ELF-1 (cell line): Measurements from ENCODE around the gene HYOU1.
"Not testable (repeated sequence)": the region's sequence is repeated elsewhere in the genome, so short reads cannot be mapped to it uniquely, and the experiment has no call there.

Experiments used
- DNase-seq: peaks from one replicate; pipeline ENCODE4 v3.0.0-alpha.2; 2016; ENCODE audit warnings: low read depth, low spot score

Gene HYOU1

DNA sequence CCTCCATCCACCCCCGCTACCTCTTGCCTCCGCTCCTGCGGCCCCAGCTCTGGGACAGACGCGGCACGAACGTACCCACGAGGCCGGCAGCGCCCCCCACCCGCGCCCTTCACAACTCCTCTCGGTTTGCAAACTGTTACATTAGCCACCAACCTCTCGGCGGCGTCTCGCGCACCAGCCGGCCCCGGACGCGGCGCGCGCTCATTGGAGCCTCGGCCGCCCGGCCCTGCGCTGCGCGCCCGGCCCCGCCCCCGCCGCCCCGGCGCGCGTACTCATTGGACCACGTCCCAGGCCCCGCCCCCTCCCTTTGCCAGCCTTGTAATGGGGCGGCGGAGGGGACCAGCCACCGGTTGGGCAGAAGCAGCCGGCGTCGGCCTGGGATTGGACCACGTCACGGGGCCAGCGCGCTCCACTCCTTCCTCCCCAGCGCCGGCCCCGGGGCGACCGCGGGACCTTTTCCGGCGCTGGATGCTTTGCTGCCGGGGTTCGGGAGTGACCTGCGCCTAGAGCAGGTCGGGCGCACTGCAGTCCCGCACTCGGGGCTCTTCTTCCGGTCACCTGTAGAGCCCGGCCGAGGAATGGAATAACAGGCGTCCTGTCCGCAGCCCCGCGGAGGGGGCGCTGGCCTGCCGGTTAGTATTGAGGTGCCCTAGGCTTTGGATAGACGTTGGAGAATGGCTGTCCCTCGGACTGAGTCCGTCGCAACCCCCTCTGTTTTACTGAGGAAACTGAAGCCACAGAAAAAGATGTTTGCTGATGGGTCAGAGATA lies at the start of gene HYOU1:
HYOU1 (minus strand) TSS at position 206 of the 770 bp plus-strand sequence. CDS start 1,045 bp downstream, outside the sequence.
- peak; percentile 99 for DNase-seq

DNA sequence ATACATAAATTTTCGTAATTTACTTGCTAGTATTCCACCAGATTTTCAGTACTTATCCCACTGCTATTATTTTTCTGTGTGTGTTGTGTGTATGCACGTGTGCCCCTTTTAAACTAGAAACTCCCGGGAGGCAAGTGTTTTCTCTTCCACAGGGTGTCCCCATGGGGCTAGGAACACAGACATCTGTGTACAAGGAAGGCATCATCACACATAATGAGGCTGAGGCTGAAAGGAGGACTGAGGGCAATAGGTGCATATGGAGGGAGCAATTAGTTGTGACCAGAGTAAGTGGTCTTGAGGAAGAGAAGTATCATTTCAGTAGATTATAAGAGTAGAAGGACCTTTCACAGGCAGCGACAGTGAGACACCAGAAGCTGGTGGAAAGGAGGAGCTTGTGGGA lies 46.8 kb upstream of the HYOU1 start:
- DNase-seq = no peak

- not testable (repeated sequence) for DNase-seq
These were observed 46.2 kb upstream of the HYOU1 start for GRCh38 chr11:119103161-119103664.

DNA sequence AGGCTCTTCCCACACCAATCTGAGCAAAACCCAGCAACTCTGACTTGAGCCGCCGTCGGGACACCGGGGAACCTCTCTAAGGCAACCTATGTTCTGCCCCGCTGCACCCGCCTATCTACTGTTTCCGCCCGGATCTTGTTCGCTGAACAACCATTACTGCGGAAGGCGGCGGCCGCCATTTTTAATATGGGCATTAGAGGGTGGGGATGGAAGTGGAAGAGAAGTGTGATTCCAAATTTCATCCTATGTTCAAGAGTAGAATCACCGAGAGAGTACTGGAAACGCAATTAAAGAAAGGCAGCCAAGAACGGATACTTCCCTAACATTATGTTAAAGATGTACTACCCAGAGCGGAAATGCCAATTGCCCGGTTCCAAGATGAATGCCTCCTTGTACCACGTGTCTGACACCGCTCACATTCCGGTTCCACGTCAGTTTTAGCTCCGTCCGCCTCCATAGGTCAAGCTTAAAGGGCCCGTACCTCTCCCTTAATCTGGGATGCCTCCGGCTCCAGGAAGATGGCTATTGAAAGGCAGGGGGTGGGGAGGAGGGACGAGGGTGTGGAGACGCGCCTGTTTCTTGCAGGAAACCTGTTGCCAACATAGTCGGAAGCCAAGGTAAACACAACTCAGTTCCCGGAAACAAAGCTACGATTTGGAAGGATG lies 44.9 kb upstream of the HYOU1 start, which contains the start of gene DPAGT1:
DPAGT1 (minus strand) TSS at position 95 of the 665 bp plus-strand sequence. CDS start 198 bp downstream, outside the sequence.
- peak; percentile 97 for DNase-seq

DNA sequence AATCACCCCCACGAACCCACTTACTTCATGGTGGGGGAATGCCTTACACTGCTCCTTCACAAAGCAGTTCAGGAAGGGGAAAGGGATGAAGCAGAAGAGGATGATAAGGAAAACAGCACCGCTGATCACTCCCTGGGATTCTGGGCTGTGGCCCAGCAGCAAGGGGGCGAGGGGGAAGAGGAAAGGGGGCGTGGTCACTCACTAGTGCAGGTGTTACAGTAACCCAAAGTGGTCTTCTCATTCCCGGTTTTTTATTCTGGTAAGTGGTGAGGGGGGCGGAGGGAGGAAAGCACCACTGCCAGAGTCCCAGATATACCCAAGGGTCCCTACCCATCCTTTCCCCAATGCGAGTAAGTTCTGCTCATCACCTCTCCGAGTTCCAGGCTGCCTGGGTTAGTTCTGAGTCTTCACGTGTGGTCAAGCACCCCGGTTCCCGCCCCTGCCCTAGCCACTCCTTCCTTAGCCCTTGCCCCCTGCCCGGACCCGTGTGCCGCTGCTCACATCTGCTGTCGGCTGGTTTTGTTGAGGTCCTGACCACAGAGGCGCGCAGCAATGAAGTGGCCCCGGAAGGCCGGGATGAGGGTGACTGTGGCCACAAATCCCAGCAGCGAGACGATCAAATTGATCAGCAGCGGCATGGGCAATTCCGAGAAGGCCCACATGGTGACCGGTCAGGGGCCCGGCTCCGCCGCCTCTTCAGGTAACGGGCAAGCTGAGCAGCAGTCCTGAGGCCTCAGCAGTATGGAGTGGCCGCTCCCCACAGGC lies 44.2 kb upstream of the HYOU1 start:
- peak; percentile 8 for DNase-seq

GRCh38 chr11:119100246-119100970 lies 43.4 kb upstream of the HYOU1 start:
- DNase-seq = peak; percentile 20

- no peak for DNase-seq
These were observed 42.7 kb upstream of the HYOU1 start for GRCh38 chr11:119099711-119100110.

GRCh38 chr11:119095066-119095880 lies 38.3 kb upstream of the HYOU1 start:
- peak; percentile 100 for DNase-seq

DNA sequence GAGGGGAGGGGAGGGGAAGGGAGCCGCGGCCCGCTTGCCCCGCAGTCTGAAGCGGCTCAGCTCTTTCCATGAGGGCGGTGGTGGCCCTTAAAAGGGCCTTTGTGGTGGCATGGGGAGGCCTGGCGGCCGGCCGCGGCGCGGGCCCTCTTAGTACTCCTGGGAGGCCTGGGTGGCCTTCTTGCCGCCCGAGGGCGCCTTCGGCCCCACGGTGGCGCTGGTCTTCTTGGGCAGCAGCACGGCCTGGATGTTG lies 37.7 kb upstream of the HYOU1 start:
- no peak for DNase-seq

DNA sequence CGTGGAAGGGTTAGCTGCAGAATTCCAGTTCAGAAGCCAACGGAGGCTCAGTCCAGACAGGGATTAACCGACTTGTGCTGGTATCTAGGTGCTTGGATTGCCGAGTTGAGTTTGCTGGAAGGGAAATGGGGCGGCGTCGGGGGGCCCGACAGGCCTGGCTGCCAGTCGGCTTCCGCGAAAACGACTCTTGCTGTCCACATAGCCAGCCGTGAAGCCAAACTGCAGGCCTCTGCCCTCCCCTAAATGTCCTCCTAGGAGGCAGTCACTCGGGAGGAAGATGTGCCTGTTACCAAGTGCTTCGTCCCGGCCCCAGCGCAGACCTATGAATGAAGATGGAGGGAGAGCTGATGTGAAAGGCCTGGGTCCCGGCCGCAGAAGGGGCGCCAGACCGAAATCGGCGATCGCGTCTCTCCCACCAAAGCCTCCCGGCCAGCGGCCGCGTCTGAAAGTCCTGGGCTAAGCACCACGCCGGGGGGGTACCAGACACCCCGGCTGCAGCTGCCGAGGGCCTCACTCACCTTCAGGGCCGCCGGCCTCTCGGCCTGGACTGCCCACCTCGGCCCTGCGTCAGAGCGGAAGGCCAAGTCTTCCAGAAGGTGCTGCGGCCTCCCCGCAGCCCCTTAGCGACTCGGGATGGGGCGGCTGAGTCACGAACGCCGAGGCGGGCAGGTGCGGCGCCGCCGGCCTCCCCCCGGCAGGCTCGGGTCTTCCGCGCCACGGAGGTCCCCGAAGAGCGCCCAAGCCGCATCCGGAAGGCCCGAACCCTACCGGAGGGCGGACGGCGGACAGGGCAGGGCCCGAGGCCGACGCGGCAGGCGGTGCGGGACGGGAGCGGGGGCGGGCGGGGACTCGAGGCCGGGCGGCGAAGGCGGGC lies 37.2 kb upstream of the HYOU1 start:
- peak; percentile 46 for DNase-seq

- DNase-seq = peak; percentile 18
These were observed 36.2 kb upstream of the HYOU1 start for GRCh38 chr11:119092880-119093842.

DNA sequence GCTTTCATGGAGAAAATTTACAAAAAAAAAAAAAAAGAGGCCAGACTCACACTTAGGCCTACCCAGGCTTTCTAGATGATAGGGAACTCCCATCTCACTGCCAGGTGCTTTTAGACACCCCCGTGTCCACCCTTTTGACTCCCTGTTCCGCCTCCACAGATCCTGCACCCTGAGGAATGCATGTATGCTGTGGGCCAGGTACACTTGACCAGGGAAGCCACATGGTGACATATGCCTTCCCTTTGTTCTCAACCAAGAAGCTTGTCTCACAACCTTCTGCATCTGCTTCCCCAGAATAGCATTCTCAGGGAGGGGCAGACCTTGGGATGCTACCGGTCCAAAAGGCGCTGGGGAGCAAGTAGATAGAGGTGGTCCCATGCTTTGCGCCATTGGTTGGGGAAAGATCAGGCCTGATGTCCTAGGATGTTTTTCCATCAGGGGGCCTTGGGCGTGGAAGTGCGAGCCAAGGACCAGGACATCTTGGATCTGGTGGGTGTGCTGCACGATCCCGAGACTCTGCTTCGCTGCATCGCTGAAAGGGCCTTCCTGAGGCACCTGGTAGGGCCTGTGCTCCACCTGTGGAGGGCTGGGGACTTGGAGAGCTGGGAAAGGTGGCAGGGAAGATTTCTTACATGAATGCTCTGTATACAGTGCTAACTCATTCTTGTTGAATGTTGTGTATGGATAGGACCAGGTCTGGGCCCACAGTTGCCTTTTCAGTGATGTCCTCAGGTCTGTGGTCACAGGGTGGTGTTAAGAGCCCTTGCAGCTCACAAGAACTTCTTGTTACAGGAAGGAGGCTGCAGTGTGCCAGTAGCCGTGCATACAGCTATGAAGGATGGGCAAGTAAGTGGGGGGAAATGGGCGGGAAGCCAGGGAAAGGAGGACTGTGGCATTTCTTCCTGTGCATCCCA lies 35.2 kb upstream of the HYOU1 start:
- DNase-seq = peak; percentile 42

DNA sequence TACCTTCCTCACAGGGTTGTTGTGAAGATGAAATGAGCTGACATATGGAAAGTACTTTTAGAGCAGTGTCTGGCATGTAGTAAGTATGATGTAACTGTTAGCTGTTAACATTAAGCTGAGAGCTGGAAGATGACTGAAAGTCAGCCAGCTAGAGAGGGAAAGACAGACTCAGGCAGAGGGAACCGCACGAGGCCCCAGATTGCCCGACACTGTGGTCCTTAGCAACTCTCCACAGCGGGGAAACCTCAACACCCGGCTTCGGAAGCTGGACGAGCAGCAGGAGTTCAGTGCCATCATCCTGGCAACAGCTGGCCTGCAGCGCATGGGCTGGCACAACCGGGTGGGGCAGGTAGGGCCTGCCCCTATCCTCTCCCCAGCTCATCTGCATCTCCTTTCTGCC lies 34.2 kb upstream of the HYOU1 start:
- peak; percentile 10 for DNase-seq

DNA sequence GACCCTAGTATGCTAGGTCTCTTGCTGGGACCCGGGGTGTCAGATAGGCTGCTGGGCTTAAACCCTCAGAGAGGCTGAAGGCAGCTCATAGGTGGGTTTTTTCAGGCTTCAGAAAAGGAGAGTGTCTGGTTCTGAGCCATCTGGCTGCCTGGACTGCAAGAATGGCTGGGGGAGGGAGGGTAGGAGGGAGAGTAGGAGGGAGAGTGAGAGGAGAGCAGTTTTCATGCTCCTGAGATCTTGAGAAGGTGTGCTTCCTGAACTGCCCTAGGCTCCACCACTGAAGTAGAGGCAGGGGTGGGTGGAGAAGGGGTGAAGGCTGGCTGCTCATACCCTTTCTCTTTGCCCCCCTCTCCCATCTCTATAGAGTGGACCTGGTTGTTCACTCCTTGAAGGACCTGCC lies 32.3 kb upstream of the HYOU1 start:
- no peak for DNase-seq

- DNase-seq = no peak
These were observed 31.4 kb upstream of the HYOU1 start for GRCh38 chr11:119088406-119088805.

DNA sequence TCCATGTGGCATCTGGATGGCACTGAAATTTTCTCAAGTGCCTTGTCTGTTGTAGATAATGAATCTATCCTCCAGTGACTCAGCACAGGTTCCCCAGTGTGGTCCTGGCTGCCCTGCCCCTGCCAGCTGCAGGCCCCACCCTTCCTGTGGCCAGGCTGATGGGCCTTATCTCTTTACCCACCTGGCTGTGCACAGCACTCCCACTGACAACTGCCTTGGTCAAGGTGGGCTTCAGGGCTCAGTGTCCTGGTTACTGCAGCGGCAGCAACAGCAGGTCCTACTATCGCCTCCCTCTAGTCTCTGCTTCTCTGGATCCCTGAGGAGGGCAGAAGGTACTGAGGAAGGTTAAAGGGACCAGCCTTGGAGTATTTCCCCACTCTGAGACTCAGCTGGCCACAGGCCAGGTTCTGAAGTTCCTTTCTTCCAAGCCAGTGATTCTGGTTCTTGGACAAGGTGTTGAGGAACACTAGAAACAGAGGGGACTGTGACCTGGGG lies 30.8 kb upstream of the HYOU1 start:
- no peak for DNase-seq

GRCh38 chr11:119087123-119087522 lies 30.1 kb upstream of the HYOU1 start:
- DNase-seq = no peak
